OCI-LY3 (cell line): ENCODE data around the gene CRTC1.
A peak's percentile ranks its signal among the peaks of the same experiment; 100 is the strongest.

Experiments
- H2AFZ ChIP-seq: fragments of 200-600, 300-600 bp; shearing (Covaris generic); 2 replicates; pipeline ENCODE4 v1.6.0; 2014; ENCODE audit warnings: antibody characterized with exemption, low read depth, low read length
- H3K27ac ChIP-seq: fragments of 200-600, 300-600 bp; sonication (generic); 2 replicates; pipeline ENCODE4 v1.5.1; 2014; ENCODE audit warnings: mild to moderate bottlenecking, low read length, moderate library complexity, mixed read lengths
- H3K27me3 ChIP-seq: fragments of 200-600, 300-600 bp; sonication (generic); 2 replicates; pipeline ENCODE4 v1.6.1; 2014; ENCODE audit warnings: low read depth, low read length, mixed read lengths
- H3K36me3 ChIP-seq: fragments of 200-600, 300-600 bp; sonication (generic); replicated peaks from 2 replicates; pipeline ENCODE3; 2014; ENCODE audit warnings: low read depth, low read length, mixed read lengths
- H3K4me1 ChIP-seq: fragments of 300-600, 200-600 bp; sonication (generic); 2 replicates; pipeline ENCODE4 v1.6.1; 2014; ENCODE audit warnings: low read length, mixed read lengths
- H3K4me2 ChIP-seq: fragments of 200-600, 300-600 bp; sonication (generic); 2 replicates; pipeline ENCODE4 v1.6.1; 2014; ENCODE audit warnings: low read length, mixed read lengths
- H3K4me3 ChIP-seq: fragments of 300-600, 200-600 bp; sonication (generic); 2 replicates; pipeline ENCODE4 v1.5.1; 2014; ENCODE audit warnings: antibody characterized with exemption, mild to moderate bottlenecking, low read length, moderate library complexity
- H3K79me2 ChIP-seq: fragments of 300-600, 200-600 bp; shearing (Covaris generic); 2 replicates; pipeline ENCODE4 v1.6.1; 2014; ENCODE audit warnings: mild to moderate bottlenecking, low read length, mixed read lengths
- H3K9ac ChIP-seq: fragments of 300-600, 200-600 bp; shearing (Covaris generic); 2 replicates; pipeline ENCODE4 v1.6.0; 2014; ENCODE audit warnings: mild to moderate bottlenecking, low read length, moderate library complexity
- H3K9me3 ChIP-seq: fragments of 200-600, 300-600 bp; shearing (Covaris generic); 2 replicates; pipeline ENCODE4 v1.6.1; 2014; ENCODE audit warnings: low read length, mixed read lengths; ENCODE audit not compliant: insufficient read depth
- H4K20me1 ChIP-seq: fragments of 200-600, 300-600 bp; sonication (generic); 2 replicates; pipeline ENCODE4 v1.6.1; 2016; ENCODE audit warnings: low read length, mixed read lengths; ENCODE audit not compliant: insufficient read depth
- CTCF ChIP-seq: fragments of 200-600, 300-600 bp; sonication (generic); IDR thresholded peaks from 2 replicates; pipeline ENCODE4 v1.5.1; 2014; ENCODE audit warnings: antibody characterized with exemption, low read length, low read depth
- EZH2phosphoT487 ChIP-seq: fragments of 200-600 bp; shearing (Covaris generic); IDR thresholded peaks from 2 replicates; pipeline ENCODE4 v1.6.1; 2018; ENCODE audit warnings: antibody characterized with exemption, mixed run types, low read depth

CRTC1 gene

DNA sequence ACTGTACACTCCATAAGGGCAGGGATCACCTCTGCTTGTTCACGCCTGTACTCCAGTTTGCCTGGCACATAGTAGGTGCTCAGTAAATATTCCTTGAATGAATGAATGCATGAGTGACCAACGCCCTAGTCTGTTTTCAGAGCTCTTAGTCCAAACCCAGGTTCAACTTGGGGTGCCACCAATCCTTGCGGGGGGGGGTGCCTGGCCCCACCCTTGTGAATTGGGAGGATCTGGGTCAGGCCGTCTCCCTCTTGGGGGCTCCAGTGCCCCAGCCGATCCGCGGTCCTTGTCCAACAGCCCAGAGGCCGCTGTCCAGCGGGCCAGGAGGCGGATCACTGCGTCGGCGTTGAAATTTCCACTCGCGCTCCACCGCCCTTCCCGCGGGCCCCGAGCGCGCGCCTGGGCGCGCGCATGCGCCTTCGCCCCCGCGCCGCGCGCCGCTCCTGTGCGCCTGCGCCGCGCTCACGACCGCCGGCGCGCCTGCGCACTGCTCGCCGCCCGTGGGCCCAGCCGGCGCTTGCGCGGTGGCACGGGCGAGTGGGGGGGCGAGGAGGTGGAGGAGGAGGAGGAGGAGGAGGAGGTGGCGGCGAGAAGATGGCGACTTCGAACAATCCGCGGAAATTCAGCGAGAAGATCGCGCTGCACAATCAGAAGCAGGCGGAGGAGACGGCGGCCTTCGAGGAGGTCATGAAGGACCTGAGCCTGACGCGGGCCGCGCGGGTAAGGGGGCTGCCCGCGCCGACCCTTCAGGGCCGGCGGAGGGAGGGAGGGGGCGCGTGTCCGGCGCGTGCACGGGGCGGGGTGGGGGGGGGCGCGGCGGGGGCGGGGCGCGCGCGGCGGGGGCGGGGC lies at the start of gene CRTC1:
Gene CRTC1, plus strand, starts transcription at position 572 of the 849 bp plus-strand sequence. Its CDS starts 23 bp downstream, at position 595.
- TF ChIP-seq CTCF = peak; percentile 19; the same call in 1 of the 2 replicates
- TF ChIP-seq EZH2phosphoT487 = no peak
- peak within 1 kb of the TSS; percentile 92 for H3K4me3 ChIP-seq

GRCh38 chr19:18634612-18635297 lies 48.7 kb upstream of the CRTC1 start:
- Histone ChIP-seq H3K4me2 (no peak overlapping the region), H2AFZ (no peak overlapping the region), H3K9me3 (no peaks in the 10 kb centered on the region), H3K79me2 (peaks cover 23% of the 10 kb centered on the region), H3K27me3 (peaks cover 7% of the 10 kb centered on the region), H4K20me1 (peaks cover 9% of the 10 kb centered on the region; the same call in 1 of the 2 replicates), H3K4me1 (peaks cover 15% of the 10 kb centered on the region), H3K4me3 (no peak overlapping the region), H3K27ac (no peak overlapping the region), H3K9ac (no peak overlapping the region), H3K36me3 (no peaks in the 10 kb centered on the region)
- TF ChIP-seq EZH2phosphoT487 (no peak), CTCF (no peak)

More for the DNA sequence above, at the start of gene CRTC1:
- H3K27ac ChIP-seq = peak within 1 kb of the TSS; percentile 57
- H3K27me3 ChIP-seq = no peaks in the 10 kb centered on the region
- H3K79me2 ChIP-seq = peaks cover 25% of the 10 kb centered on the region
- H3K9me3 ChIP-seq = no peaks in the 10 kb centered on the region
- H4K20me1 ChIP-seq = peaks cover 7% of the 10 kb centered on the region; the same call in 1 of the 2 replicates
- peaks cover 10% of the 10 kb centered on the region for H3K4me1 ChIP-seq
- H3K9ac ChIP-seq = peak within 1 kb of the TSS; percentile 97
- peak within 1 kb of the TSS; percentile 99 for H2AFZ ChIP-seq
- peak within 1 kb of the TSS; percentile 94 for H3K4me2 ChIP-seq
- no peaks in the 10 kb centered on the region for H3K36me3 ChIP-seq

- no peak for TF ChIP-seq EZH2phosphoT487
- Histone ChIP-seq H2AFZ (no peak overlapping the region), H3K27me3 (peaks cover 7% of the 10 kb centered on the region), H3K4me1 (peaks cover 15% of the 10 kb centered on the region), H3K4me3 (peak overlapping the region; percentile 87), H4K20me1 (peaks cover 12% of the 10 kb centered on the region; the same call in 1 of the 2 replicates), H3K9me3 (no peaks in the 10 kb centered on the region), H3K27ac (no peak overlapping the region), H3K4me2 (peak overlapping the region; percentile 78), H3K9ac (no peak overlapping the region), H3K36me3 (no peaks in the 10 kb centered on the region), H3K79me2 (peaks cover 31% of the 10 kb centered on the region)
These were observed 47.7 kb upstream of the CRTC1 start for GRCh38 chr19:18635831-18636182.

DNA sequence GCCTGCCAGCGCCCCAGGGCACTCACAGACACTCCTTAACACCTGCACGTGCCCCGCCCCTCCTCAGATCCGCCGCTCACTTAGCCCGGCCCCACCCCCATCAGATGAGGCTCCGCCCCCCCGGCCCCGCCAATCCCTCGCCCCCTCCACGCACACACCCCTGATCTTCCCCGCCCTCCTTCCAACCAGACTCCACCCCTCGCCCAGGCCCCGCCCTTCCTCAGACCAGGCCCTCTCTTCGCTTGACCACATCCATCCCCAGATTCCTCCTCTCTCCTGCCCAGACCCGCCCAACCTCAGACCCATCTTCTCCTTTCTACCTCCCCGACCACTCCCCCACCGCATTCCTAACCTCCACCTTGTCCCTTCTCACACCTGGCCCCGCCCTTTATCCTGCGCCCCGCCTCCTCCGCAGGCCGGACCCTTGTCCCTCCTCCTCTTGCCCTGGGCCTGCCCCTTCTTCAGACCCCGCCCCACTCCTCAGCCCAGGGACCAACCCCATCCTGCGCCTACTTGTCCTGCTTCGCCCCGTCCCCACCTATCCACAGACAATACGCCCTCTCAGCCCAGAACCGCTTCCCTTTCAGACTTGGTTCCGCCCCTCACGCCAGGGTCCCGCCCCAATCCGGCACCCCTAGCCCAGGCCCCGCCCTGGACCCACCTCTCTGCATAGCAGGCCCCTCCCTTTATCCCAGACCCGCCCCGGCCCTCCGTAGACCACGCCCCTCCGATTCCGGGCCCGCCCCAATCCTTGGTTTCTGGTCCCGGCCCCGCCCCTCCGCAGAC lies 47.1 kb upstream of the CRTC1 start:
- peaks cover 7% of the 10 kb centered on the region for H3K27me3 ChIP-seq
- H3K27ac ChIP-seq = peak overlapping the region; percentile 26
- no peaks in the 10 kb centered on the region for H3K9me3 ChIP-seq
- peaks cover 15% of the 10 kb centered on the region for H3K4me1 ChIP-seq
- peaks cover 33% of the 10 kb centered on the region for H3K79me2 ChIP-seq
- TF ChIP-seq CTCF (no peak), EZH2phosphoT487 (no peak)
- H3K9ac ChIP-seq = peak overlapping the region; percentile 49
- peak overlapping the region; percentile 87 for H3K4me3 ChIP-seq
- H3K36me3 ChIP-seq = no peaks in the 10 kb centered on the region
- peak overlapping the region; percentile 85 for H2AFZ ChIP-seq
- peaks cover 12% of the 10 kb centered on the region; the same call in 1 of the 2 replicates for H4K20me1 ChIP-seq
- peak overlapping the region; percentile 78 for H3K4me2 ChIP-seq
